GM12892 (cell line): ENCODE results near the gene ACAP3.

Experiments used
- DNase-seq: peaks from one replicate; pipeline ENCODE4 v3.0.0; 2011; ENCODE audit not compliant: insufficient read length
- FAIRE-seq: peaks from 2 replicates; lab custom pipeline; 2011; peaks lifted over from hg19 to GRCh38; lab: Jason Lieb, UNC
- POLR2A ChIP-seq: IDR thresholded peaks from 2 replicates; pipeline ENCODE4 v1.6.1; 2011; ENCODE audit warnings: low read depth, low read length, control low read depth
- POLR2AphosphoS5 ChIP-seq: IDR thresholded peaks from 2 replicates; pipeline ENCODE4 v1.6.1; 2011; ENCODE audit warnings: low read depth, low read length, control low read depth
- TAF1 ChIP-seq: IDR thresholded peaks from 2 replicates; pipeline ENCODE4 v1.6.1; 2011; ENCODE audit warnings: low read depth, mild to moderate bottlenecking, control low read depth, low read length, borderline replicate concordance

ACAP3 gene

DNA sequence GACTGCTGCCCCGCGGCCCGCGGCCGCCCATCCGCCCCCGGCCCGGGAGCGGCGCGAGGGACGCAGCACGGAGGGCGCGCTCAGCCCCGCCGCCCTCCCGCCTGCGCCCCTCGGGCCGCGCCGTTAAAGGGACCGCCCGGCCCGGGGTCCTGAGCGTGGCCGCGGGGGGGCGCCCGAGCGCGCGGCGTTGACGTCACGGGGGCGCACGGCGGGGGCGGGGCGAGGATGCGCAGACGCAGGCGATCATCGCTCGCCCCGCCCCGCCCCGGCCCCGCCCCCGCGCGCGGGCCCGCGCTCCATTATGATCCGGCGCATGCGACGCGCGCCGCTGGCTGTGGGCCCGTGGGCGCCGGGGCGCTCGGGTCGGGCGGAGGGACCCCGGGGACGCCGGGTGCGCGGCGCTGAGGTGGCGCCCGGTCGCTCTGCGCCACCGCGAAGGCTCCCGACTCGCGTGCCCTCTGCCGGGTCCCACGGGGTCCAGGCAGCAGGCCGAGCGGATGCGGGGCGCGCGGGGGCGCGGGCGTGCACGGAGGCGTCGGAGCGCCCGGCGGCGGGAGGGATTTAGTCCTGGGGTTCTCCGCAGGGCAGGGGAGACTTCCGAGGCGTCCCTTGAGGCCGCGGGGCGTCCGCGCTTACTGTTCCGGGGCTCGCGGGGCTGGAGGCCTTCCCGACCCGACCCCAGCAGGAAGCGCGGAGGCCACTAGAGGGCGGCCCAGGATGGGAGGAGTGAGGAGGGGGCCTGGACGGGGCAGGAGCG lies 41.7 kb upstream of the ACAP3 start, which contains the start of gene DVL1:
Gene DVL1, minus strand, starts transcription at position 163 of the 757 bp plus-strand sequence. CDS start 353 bp downstream, outside the sequence.
- peak; percentile 70 for FAIRE-seq
- peak; percentile 93 for DNase-seq
- TF ChIP-seq POLR2A, result peak; percentile 57; the same call in 1 of the 2 replicates
- no peak for TF ChIP-seq TAF1
- peak; percentile 48; the same call in 1 of the 2 replicates for TF ChIP-seq POLR2AphosphoS5

DNA sequence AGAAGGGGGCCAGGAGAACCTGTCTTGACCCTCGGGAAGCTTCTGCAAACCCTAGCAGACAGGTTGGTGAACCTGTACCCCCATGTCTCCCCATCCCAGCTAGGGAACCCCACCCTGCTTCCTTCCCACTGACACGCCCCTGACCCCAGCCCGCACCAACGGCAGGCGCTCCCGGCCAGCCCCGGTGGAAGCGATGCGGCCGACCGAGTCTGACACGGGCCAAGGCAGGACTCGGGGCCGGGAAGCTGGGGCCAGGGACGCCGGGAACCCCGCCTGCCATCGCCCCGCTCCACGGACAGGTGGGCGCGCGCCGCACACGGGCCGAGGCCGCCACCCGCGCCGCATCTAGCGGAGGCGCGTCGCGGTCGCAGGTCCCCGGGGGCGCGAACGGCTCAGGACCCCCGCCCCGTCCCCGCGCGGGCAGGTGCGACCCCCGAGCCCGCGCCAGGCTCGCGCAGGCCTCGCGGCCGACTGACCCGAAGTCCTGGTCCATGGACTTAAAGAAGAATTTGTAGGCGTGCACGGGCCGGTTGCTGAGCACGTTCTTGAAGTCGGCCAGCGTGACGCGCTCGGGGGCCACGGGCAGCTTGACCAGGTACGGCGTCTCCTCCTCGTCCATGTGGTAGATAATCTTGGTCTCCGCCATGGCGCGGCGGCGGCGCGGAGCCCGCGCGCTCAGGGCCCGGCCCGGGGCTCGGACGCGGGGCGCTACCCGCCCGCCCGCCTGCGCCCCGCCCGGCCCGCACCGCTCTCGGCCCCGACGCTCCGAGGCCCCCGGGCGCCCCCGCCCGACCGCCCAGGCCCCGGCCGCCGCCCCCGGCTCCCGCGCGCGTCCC lies 40.9 kb upstream of the ACAP3 start:
- FAIRE-seq (peak; percentile 24), DNase-seq (no peak)
- TF ChIP-seq TAF1, result no peak
- no peak for TF ChIP-seq POLR2A
- no peak for TF ChIP-seq POLR2AphosphoS5

DNA sequence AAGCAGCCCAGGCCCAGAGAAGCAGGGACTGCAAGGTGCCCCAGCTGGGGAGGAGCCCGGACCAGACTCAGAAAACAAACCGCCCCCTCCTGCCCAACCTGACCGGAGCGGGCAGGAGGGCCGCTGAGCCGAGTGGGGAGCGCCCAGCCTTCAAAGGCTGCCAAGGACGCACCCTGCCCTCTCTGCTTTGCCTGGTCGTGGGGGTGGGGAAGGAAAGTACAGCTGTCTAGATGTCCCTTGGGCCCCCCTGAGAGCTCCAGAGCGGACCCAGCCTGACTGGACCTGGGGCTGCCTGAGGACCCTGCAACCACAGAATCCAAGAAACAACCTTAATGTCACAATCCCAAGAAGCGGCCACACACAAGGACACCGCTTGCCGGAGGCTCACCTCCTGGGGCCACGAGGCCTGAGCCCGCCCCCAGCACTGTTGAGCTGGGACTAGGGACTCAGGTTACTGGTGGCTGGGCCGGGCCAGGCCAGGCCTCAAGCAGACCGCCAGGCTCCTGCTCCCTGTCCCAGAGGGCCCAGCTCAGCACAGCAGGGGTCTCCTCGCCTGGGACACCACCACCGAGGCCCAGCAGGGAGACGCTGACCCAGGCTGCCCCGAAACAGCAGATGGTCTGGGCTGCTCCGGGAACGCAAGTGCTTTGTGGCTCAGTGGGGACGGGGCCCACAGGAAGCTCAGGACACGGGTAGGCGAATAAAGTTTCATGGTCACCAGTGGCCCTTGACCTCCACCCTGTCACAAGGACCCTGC lies 40.1 kb upstream of the ACAP3 start:
- no peak for FAIRE-seq
- no peak for DNase-seq
- TF ChIP-seq POLR2A (no peak), POLR2AphosphoS5 (no peak), TAF1 (no peak)

DNA sequence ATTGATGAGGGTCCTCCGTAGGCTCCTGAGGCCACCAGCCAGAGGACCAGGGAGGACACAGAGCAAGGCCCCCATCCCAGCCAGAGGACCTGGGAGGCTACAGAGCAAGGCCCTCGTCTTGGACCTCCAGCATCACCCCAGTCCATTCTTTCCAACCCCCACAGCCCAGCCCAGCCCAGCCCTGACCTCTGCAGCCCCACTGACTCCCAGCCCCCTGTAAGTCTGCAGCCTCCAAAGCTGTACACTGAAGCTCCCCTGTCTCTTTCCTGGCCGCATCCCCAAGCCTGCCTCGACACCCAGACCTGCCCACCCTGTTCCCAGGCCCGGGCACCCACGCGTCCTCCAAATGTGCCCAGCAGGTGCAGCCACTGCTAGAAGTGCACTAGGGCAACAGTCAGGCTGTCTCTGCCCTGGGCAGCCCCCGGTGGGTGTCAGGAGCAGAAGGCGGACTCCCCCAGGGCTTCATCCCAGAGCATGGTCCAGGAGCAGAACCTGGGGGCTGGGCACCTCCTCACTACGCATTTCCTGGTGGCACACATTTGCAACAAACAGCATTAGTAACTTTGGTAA lies 39.4 kb upstream of the ACAP3 start:
- FAIRE-seq (no peak), DNase-seq (no peak)
- no peak for TF ChIP-seq POLR2AphosphoS5
- no peak for TF ChIP-seq POLR2A
- TF ChIP-seq TAF1, result no peak

DNA sequence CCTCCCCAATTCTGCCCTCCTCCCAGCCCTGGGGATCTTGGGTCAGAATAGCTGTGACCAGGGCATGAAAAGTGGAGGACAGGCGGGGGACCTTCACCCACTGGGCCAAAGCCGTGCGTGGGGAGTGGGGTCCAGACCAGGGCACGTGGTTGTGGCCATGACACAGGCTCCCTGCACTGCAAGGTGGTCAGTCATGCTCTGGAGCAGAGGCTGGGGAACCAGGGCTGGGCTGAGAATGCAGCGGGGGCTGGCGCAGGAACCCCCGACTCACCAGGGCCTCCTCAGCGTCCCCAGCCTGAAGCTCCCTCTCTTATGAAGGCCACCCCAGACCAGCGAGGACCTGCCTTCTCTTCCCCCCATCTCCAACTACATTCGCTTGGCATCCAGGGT lies 38.8 kb upstream of the ACAP3 start:
- TF ChIP-seq POLR2A (no peak), POLR2AphosphoS5 (no peak), TAF1 (no peak)
- DNase-seq (no peak), FAIRE-seq (no peak)

DNA sequence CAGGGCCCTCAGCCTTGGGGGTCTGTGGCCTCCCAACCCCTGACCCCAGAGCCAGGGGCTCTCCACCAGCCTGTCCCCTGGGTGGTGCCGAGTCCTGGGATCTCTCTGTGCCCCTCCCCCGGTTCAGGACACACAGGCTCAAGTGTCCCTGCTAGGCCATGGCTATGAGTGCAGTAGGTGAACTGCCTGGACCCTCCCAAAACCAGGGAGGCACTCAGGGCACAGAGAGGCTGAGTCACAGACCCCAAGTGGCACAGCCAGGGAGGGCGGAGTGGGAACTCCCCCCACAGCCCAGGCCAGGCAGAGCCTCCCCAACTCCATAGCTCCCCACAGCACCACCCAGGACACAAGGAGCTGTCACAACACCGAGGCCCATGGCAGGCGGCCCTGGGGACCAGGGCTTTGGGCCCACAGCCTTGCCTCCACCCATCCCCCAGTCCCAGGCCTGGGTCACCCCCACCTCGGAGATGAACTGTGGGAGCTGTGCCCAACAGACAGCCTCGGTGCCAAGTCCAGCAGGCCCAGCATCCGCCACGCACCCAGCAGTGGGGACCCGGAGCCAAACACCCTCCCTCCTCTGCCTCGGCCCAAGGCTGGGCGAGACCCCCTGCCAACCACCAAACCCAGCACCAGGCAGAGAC lies 38.2 kb upstream of the ACAP3 start:
- TF ChIP-seq POLR2AphosphoS5 (no peak), POLR2A (no peak), TAF1 (no peak)
- no peak for FAIRE-seq

DNA sequence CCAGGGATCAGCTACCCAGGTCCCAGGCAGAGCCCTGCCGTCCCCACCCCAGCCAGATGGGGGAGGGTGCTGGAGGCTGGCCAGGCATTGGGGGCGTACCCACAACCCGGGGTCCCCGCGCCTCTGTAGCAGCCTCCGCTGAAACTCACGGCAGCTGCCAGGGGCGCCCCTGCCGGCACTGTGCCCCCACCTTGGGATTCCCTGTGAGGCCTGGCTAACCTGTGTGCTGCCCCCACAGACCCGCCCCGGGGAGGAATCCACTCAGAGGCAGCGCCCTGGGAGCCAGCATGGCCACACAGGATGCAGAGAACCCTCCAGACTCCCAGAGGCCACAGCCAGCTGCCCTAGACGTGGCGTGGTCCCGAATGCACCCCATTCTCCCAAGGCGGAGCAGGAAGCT lies 37.7 kb upstream of the ACAP3 start:
- TF ChIP-seq POLR2AphosphoS5 (no peak), TAF1 (no peak)
- FAIRE-seq, result no peak
- DNase-seq, result no peak

More for the DNA sequence above, 38.2 kb upstream of the ACAP3 start:
- no peak for DNase-seq

DNA sequence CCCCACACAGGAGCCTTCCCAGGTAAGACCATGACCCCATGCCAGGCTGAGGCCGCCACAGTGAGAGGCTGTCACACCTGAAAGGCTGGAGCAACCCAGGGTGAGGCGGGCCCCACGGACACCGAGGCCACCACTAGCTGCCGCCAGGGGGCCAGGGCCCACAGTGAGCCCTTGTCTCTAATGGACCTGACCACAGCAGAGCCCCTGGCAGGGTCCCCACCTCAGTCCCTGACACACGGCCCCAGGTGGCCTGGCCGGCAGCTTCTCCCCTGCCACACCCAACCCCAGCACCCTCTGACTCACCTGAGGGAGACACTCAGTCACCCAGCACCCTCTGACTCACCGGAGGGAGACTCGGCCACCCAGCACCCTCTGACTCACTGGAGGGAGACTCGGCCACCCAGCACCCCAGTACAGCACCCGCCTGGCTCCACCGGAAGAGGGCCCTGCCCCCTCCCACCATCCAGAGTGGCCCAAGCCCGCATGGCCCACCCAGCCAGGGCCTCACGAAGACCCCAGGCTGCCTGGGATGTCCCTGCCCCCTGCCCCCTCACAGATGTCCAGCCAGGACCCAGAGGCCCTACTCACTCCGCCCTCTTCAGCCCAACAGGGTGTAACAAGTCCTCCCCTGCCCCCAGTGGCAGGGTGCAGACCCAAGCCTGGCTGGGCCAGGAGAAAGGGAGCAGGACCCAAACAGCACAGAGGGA lies 37.1 kb upstream of the ACAP3 start:
- TF ChIP-seq POLR2A (no peak), POLR2AphosphoS5 (no peak), TAF1 (no peak)
- FAIRE-seq (no peak), DNase-seq (no peak)

DNA sequence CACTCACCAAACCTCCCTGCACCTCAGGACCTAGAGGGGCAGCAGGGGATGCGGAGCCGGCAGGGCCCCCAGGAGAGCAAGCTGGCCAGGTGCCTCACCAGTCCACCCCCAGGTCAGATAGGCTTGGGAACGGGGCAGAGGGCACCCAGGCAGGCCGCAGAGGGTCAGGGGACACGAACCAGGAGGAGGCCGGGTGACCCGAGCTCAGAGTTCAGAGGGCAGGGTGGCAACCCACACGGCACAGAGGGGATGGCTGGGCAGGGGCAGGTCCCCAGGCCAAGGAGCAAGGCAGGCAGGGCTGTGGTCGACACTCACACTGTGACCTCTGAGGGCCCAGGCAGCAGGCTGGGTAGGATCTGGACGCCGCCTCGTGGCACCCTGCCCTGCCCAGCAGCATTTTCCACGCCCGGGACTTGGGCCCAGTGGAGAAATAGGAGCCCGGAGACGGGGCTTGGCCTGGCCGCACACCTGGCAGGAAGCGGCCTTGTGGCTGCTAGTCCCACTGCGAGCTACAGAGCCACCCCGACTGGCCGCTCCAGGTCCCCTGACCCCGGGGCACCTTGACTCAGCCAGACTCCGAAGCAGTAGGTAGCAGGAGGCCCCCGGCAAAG lies 36.2 kb upstream of the ACAP3 start:
- FAIRE-seq (no peak), DNase-seq (no peak)
- TF ChIP-seq TAF1, result no peak
- TF ChIP-seq POLR2AphosphoS5, result no peak
- TF ChIP-seq POLR2A, result no peak

DNA sequence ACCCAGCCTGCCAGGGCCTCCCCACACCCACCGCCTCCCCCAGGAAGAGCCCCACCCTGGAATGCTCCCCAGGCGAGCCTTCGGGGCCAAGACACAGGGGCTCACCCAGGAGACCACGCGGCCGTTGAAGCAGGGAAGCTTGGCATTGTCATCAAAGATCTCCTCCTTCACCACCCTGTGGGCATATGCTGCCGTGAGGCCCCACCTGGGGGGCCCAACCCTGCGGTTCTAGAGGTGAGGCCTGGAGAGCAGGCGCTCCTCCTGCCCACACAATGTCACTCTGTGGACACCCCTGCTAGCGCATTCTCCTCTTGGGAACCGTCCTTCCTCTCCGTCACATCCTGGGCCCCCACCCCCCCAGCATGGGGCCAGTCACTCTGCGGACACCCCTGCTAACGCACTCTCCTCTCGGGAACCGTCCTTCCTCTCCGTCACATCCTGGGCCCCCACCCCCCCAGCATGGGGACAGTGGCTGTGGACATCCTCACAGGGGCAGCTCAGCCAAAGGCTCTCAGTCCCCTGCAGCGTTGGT lies 34.9 kb upstream of the ACAP3 start:
- no peak for FAIRE-seq
- no peak for DNase-seq
- TF ChIP-seq TAF1, result no peak
- no peak for TF ChIP-seq POLR2AphosphoS5
- TF ChIP-seq POLR2A, result no peak
